ENCODE measurements around the gene ZBTB7C. TPM values are rescaled to one million over a fixed set of nuclear protein-coding genes. Genes with fewer than 3 reads are reported as not detected.

Gene ZBTB7C
- total RNA-seq, 2 experiments from 2014 or later, result not detected

DNA sequence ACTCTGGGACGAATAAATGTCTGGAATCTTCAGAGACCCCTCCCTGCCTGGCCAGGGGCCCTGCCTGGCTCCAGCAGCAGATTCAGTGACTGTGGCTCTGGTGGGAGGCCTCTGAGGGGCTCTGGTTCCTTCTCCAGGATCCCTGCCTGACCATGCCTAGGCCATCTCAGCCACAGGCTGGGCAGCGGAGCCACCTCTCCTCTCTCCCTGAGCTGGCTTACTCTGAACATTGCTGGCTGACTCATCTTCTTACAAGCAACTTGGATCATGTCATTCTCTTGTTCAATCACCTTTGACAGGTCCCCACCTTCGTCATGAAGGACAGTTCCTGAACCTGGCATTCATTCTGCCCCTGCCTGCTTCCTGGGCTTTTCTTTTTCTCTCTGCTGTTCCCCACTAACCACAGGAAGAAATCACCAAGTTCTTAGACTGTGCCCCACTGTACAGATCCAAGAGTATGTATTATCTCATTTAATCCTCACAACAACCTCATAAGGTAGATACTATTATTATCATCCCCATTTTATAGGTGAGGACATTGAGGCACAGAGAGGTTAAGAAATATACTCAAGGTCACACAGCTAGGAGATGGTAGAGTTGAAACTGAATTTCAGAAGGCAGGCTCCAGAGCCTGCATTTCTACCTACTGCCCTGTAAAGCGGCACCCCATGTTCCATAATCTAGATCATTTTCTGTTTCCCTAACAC lies 323.2 kb downstream of the ZBTB7C start:
- Mint-ChIP-seq H3K27ac (no peak overlapping the region), H3K36me3 (ENCODE audit: low read depth) (no peaks in the 10 kb centered on the region), H3K4me1 (ENCODE audit: low read depth) (no peaks in the 10 kb centered on the region), H3K4me3 (no peak overlapping the region), H3K27me3 (peaks cover 2% of the 10 kb centered on the region), H3K9me3 (no peaks in the 10 kb centered on the region)
- CTCF ChIA-PET, result no interaction called here
- ATAC-seq, result no peak
- TF ChIP-seq CTCF (IDR thresholded peaks at IDR 0.05), result no peak
- intact Hi-C loops (cut with micrococcal nuclease), result no loop called here
- DNase-seq, result no peak
- POLR2A ChIA-PET, result no interaction called here

- no peaks in the 10 kb centered on the region for H3K9me3 Mint-ChIP-seq
- H3K27ac Mint-ChIP-seq, result no peak overlapping the region
- POLR2A ChIA-PET, result no interaction called here
- ATAC-seq (no peak), DNase-seq (no peak)
- H3K4me3 Mint-ChIP-seq, result no peak overlapping the region
- H3K27me3 Mint-ChIP-seq, result peaks cover 2% of the 10 kb centered on the region
- intact Hi-C loops (cut with micrococcal nuclease), result no loop called here
- no peaks in the 10 kb centered on the region for H3K36me3 Mint-ChIP-seq (ENCODE audit: low read depth)
- TF ChIP-seq CTCF (IDR thresholded peaks at IDR 0.05), result no peak
- CTCF ChIA-PET, result no interaction called here
- H3K4me1 Mint-ChIP-seq (ENCODE audit: low read depth), result no peaks in the 10 kb centered on the region
These were observed 324.3 kb downstream of the ZBTB7C start for GRCh38 chr18:48084858-48085257.

DNA sequence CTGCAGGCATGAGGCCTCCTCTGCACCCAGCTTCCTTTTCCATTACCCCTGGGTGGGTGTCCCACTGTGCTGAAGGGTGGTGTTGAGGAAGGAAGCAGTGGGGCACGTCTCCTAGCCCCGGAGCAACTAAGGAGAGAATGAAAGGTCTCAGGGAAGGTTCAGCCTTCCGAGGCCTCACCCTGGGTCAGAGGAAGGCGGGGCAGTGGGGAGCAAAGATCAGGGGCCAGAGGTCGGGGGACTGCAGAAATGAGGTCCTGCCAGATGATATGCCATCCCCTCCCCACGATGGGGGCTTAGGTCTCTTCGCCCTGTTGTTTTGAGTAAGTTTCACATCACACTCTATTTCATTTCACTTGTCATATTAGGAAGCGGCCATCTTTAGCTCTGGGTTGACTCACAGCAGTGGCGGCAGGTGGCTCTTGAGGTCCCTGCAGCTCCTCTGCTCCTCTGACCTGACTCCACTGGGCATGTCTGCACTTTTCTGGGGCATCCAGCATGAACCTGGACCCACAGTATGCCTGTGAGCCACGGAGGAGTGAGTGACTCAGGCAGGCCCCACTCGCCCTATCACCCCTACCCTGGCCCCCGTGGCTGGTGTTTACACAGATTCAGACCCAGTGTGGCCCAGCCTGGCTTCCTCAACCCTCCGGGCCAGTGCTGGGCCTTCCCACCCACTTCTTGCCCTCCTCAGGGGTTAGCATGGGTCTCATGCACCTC lies 325.0 kb downstream of the ZBTB7C start:
- no peak overlapping the region for H3K27ac Mint-ChIP-seq
- intact Hi-C loops (cut with micrococcal nuclease), result no loop called here
- ChIA-PET POLR2A (no interaction called here), CTCF (no interaction called here)
- H3K36me3 Mint-ChIP-seq (ENCODE audit: low read depth), result no peaks in the 10 kb centered on the region
- no peak for DNase-seq
- H3K4me1 Mint-ChIP-seq (ENCODE audit: low read depth), result no peaks in the 10 kb centered on the region
- ATAC-seq, result no peak
- no peaks in the 10 kb centered on the region for H3K9me3 Mint-ChIP-seq
- no peak for TF ChIP-seq CTCF (IDR thresholded peaks at IDR 0.05)
- H3K4me3 Mint-ChIP-seq, result no peak overlapping the region
- peaks cover 2% of the 10 kb centered on the region for H3K27me3 Mint-ChIP-seq

- DNase-seq (no peak), ATAC-seq (no peak)
- Mint-ChIP-seq H3K36me3 (ENCODE audit: low read depth) (no peaks in the 10 kb centered on the region), H3K4me1 (ENCODE audit: low read depth) (no peaks in the 10 kb centered on the region), H3K27ac (no peak overlapping the region), H3K9me3 (no peaks in the 10 kb centered on the region), H3K27me3 (no peaks in the 10 kb centered on the region), H3K4me3 (no peak overlapping the region)
- no peak for TF ChIP-seq CTCF (IDR thresholded peaks at IDR 0.05)
- intact Hi-C loops (cut with micrococcal nuclease), result no loop called here
- ChIA-PET POLR2A (no interaction called here), CTCF (interaction anchor here (1.0 kb wide), 1 partner anchor 37 kb away, joined by 3 read pairs; no protein-coding TSS in a partner anchor)
These were observed 328.6 kb downstream of the ZBTB7C start for GRCh38 chr18:48080546-48080945.

DNA sequence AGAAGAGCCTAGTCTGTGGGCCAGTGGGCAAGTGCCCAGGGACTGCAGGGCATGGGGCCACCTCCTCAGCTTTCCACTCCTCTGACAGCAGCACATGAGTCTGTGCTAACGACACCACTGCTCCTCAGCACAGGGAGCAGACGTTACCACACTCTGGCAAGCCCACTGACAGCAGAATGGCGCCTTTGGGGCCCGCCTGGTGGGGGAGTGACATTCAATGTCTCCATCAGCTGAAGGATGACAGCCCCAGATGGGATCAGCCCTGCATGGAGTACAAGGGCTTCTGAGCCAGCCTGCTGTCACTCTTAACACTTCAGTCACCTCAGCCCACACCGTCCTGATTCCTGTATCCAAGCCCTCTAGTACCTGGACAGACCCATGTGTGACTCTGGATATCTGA lies 329.3 kb downstream of the ZBTB7C start:
- H3K27ac Mint-ChIP-seq, result no peak overlapping the region
- DNase-seq (no peak), ATAC-seq (no peak)
- no peaks in the 10 kb centered on the region for H3K4me1 Mint-ChIP-seq (ENCODE audit: low read depth)
- CTCF ChIA-PET, result interaction anchor here (1.0 kb wide), 1 partner anchor 38 kb away, joined by 3 read pairs; no protein-coding TSS in a partner anchor
- no peaks in the 10 kb centered on the region for H3K36me3 Mint-ChIP-seq (ENCODE audit: low read depth)
- H3K4me3 Mint-ChIP-seq, result no peak overlapping the region
- intact Hi-C loops (cut with micrococcal nuclease), result no loop called here
- H3K9me3 Mint-ChIP-seq, result no peaks in the 10 kb centered on the region
- POLR2A ChIA-PET, result no interaction called here
- H3K27me3 Mint-ChIP-seq, result no peaks in the 10 kb centered on the region
- no peak for TF ChIP-seq CTCF (IDR thresholded peaks at IDR 0.05)

Measured in activated CD8-positive, alpha-beta T cell treated with anti-CD3 and anti-CD28 coated beads for 36 hours (primary cell).